Rectal smooth muscle tissue (tissue), 1 donor: ENCODE data around the gene SORBS2.

Experiments
- H3K27ac ChIP-seq: one replicate; pipeline ENCODE4 v1.7.0; 2013; ENCODE audit warnings: low read depth, low read length, inconsistent platforms
- H3K27me3 ChIP-seq: one replicate; pipeline ENCODE4 v1.7.0; 2013; ENCODE audit warnings: low read length; ENCODE audit not compliant: control insufficient read depth, insufficient read depth
- H3K36me3 ChIP-seq: one replicate; pipeline ENCODE4 v1.7.0; 2013; ENCODE audit warnings: low read length; ENCODE audit not compliant: control insufficient read depth, insufficient read depth
- H3K4me1 ChIP-seq: one replicate; pipeline ENCODE4 v1.7.0; 2013; ENCODE audit warnings: low read length; ENCODE audit not compliant: control insufficient read depth, insufficient read depth
- H3K4me3 ChIP-seq: one replicate; pipeline ENCODE4 v1.7.0; 2013; ENCODE audit warnings: low read length
- H3K9ac ChIP-seq: one replicate; pipeline ENCODE4 v1.7.0; 2013; ENCODE audit warnings: low read length

SORBS2 gene

GRCh38 chr4:185774131-185774653, 37.8 kb downstream of the SORBS2 start:
- Histone ChIP-seq H3K4me1 (peaks cover 3% of the 10 kb centered on the region), H3K36me3 (no peaks in the 10 kb centered on the region), H3K9ac (no peak overlapping the region), H3K27me3 (no peaks in the 10 kb centered on the region), H3K4me3 (peak overlapping the region; percentile 40), H3K27ac (peak overlapping the region; percentile 51)

- no peak overlapping the region for H3K9ac ChIP-seq
- H3K4me1 ChIP-seq, result peaks cover 3% of the 10 kb centered on the region
- H3K27me3 ChIP-seq, result no peaks in the 10 kb centered on the region
- H3K4me3 ChIP-seq, result no peak overlapping the region
- no peaks in the 10 kb centered on the region for H3K36me3 ChIP-seq
- peak overlapping the region; percentile 51 for H3K27ac ChIP-seq
Observed at GRCh38 chr4:185773419-185773818, 38.6 kb downstream of the SORBS2 start.

- Histone ChIP-seq H3K36me3 (no peaks in the 10 kb centered on the region), H3K4me1 (peaks cover 3% of the 10 kb centered on the region), H3K4me3 (peak overlapping the region; percentile 22), H3K27ac (peak overlapping the region; percentile 51), H3K27me3 (no peaks in the 10 kb centered on the region), H3K9ac (no peak overlapping the region)
Observed at GRCh38 chr4:185772391-185773093, 39.5 kb downstream of the SORBS2 start.

GRCh38 chr4:185771711-185772390, 40.1 kb downstream of the SORBS2 start:
- H3K27ac ChIP-seq, result peak overlapping the region; percentile 51

GRCh38 chr4:185767528-185767927, 44.5 kb downstream of the SORBS2 start:
- Histone ChIP-seq H3K9ac (no peak overlapping the region), H3K36me3 (no peaks in the 10 kb centered on the region), H3K4me1 (no peaks in the 10 kb centered on the region), H3K27me3 (no peaks in the 10 kb centered on the region), H3K4me3 (no peak overlapping the region), H3K27ac (no peak overlapping the region)

More at GRCh38 chr4:185771711-185772390, 40.1 kb downstream of the SORBS2 start:
- no peak overlapping the region for H3K9ac ChIP-seq
- no peak overlapping the region for H3K4me3 ChIP-seq
- no peaks in the 10 kb centered on the region for H3K27me3 ChIP-seq
- H3K36me3 ChIP-seq, result no peaks in the 10 kb centered on the region
- H3K4me1 ChIP-seq, result peaks cover 3% of the 10 kb centered on the region

- H3K27ac ChIP-seq, result no peak overlapping the region
- no peaks in the 10 kb centered on the region for H3K27me3 ChIP-seq
- H3K4me3 ChIP-seq, result no peak overlapping the region
- no peaks in the 10 kb centered on the region for H3K36me3 ChIP-seq
- no peak overlapping the region for H3K9ac ChIP-seq
- H3K4me1 ChIP-seq, result peaks cover 9% of the 10 kb centered on the region
Observed at GRCh38 chr4:185764876-185765275, 47.1 kb downstream of the SORBS2 start.

- H3K27ac ChIP-seq, result no peak overlapping the region
- no peaks in the 10 kb centered on the region for H3K36me3 ChIP-seq
- no peaks in the 10 kb centered on the region for H3K27me3 ChIP-seq
- no peak overlapping the region for H3K4me3 ChIP-seq
- H3K9ac ChIP-seq, result no peak overlapping the region
- peaks cover 9% of the 10 kb centered on the region for H3K4me1 ChIP-seq
Observed at GRCh38 chr4:185761352-185762235, 50.4 kb downstream of the SORBS2 start.

GRCh38 chr4:185758807-185759206, 53.2 kb downstream of the SORBS2 start:
- no peak overlapping the region for H3K9ac ChIP-seq
- no peak overlapping the region for H3K27ac ChIP-seq
- no peaks in the 10 kb centered on the region for H3K27me3 ChIP-seq
- H3K36me3 ChIP-seq, result no peaks in the 10 kb centered on the region
- no peak overlapping the region for H3K4me3 ChIP-seq
- peaks cover 17% of the 10 kb centered on the region for H3K4me1 ChIP-seq

- no peaks in the 10 kb centered on the region for H3K27me3 ChIP-seq
- no peak overlapping the region for H3K27ac ChIP-seq
- no peak overlapping the region for H3K4me3 ChIP-seq
- H3K36me3 ChIP-seq, result no peaks in the 10 kb centered on the region
- peaks cover 8% of the 10 kb centered on the region for H3K4me1 ChIP-seq
- no peak overlapping the region for H3K9ac ChIP-seq
Observed at GRCh38 chr4:185755451-185755850, 56.5 kb downstream of the SORBS2 start.

GRCh38 chr4:185754961-185755360, 57.0 kb downstream of the SORBS2 start:
- H3K4me3 ChIP-seq, result no peak overlapping the region
- H3K4me1 ChIP-seq, result peaks cover 8% of the 10 kb centered on the region
- no peak overlapping the region for H3K27ac ChIP-seq
- no peak overlapping the region for H3K9ac ChIP-seq
- H3K27me3 ChIP-seq, result no peaks in the 10 kb centered on the region
- H3K36me3 ChIP-seq, result no peaks in the 10 kb centered on the region

- Histone ChIP-seq H3K27me3 (no peaks in the 10 kb centered on the region), H3K4me1 (peaks cover 10% of the 10 kb centered on the region), H3K9ac (no peak overlapping the region), H3K27ac (no peak overlapping the region), H3K4me3 (no peak overlapping the region), H3K36me3 (no peaks in the 10 kb centered on the region)
Observed at GRCh38 chr4:185752872-185753271, 59.1 kb downstream of the SORBS2 start.

GRCh38 chr4:185749858-185750257, 62.1 kb downstream of the SORBS2 start:
- no peak overlapping the region for H3K9ac ChIP-seq
- no peak overlapping the region for H3K4me3 ChIP-seq
- H3K4me1 ChIP-seq, result peaks cover 5% of the 10 kb centered on the region
- H3K27ac ChIP-seq, result peak overlapping the region; percentile 10
- no peaks in the 10 kb centered on the region for H3K27me3 ChIP-seq
- no peaks in the 10 kb centered on the region for H3K36me3 ChIP-seq
